Stromal cell of bone marrow (primary cell): ENCODE data around the gene EEF2.

Experiments used
- DNase-seq: peaks from one replicate; pipeline ENCODE4 v3.0.0-alpha.2; 2012; ENCODE audit warnings: low read depth

Gene EEF2

GRCh38 chr19:3984584-3984907 lies 717 bp downstream of the EEF2 start:
- no peak for DNase-seq

- DNase-seq: no peak
These were observed 1.2 kb downstream of the EEF2 start for GRCh38 chr19:3983936-3984583.

GRCh38 chr19:3983542-3983914 lies 1.7 kb downstream of the EEF2 start:
- no peak for DNase-seq

GRCh38 chr19:3982701-3983541 lies 2.3 kb downstream of the EEF2 start:
- DNase-seq: no peak

- DNase-seq: no peak
These were observed 3.3 kb downstream of the EEF2 start for GRCh38 chr19:3981736-3982681.

GRCh38 chr19:3981373-3981735 lies 3.9 kb downstream of the EEF2 start:
- DNase-seq: no peak

GRCh38 chr19:3980353-3981251 lies 4.7 kb downstream of the EEF2 start:
- no peak for DNase-seq

GRCh38 chr19:3979674-3980352 lies 5.5 kb downstream of the EEF2 start:
- DNase-seq: no peak

- DNase-seq: no peak
These were observed 6.0 kb downstream of the EEF2 start for GRCh38 chr19:3979289-3979673.

GRCh38 chr19:3978145-3978544 lies 7.1 kb downstream of the EEF2 start:
- DNase-seq: no peak

GRCh38 chr19:3977242-3978143 lies 7.8 kb downstream of the EEF2 start:
- no peak for DNase-seq

- DNase-seq: no peak
These were observed 8.6 kb downstream of the EEF2 start for GRCh38 chr19:3976495-3977241.

GRCh38 chr19:3975637-3976087 lies 9.6 kb downstream of the EEF2 start:
- DNase-seq: no peak

GRCh38 chr19:3975144-3975543 lies 10.1 kb downstream of the EEF2 start:
- DNase-seq: no peak

- DNase-seq: peak; percentile 96
These were observed 14.3 kb downstream of the EEF2 start, which contains the start of gene DAPK3 for GRCh38 chr19:3970808-3971598. DAPK3 (minus strand) TSS chr19:3971099; CDS start chr19:3969735, 1,364 bp downstream.

- DNase-seq: no peak
These were observed 14.9 kb downstream of the EEF2 start for GRCh38 chr19:3970313-3970807.

GRCh38 chr19:3969435-3970312 lies 15.6 kb downstream of the EEF2 start:
- DNase-seq: peak; percentile 82
